Prostate gland (tissue), 2 donors: ENCODE measurements around the gene SIGLEC7. TPM values are rescaled to one million over a fixed set of nuclear protein-coding genes. Genes with fewer than 3 reads are reported as not detected.

Experiments used
- DNase-seq: peaks from one replicate; pipeline ENCODE4 v3.0.0-alpha.2; 2019; ENCODE audit warnings: low spot score
- H3K27ac ChIP-seq, 2 donors: fragments of 200-600 bp; sonication (generic); 2 replicates each; pipeline ENCODE4 v1.5.1; 2017 to 2019
- H3K27me3 ChIP-seq: fragments of 200-600 bp; sonication (generic); replicated peaks from 2 replicates; pipeline ENCODE4 v1.5.1; 2019; ENCODE audit not compliant: insufficient read depth
- H3K36me3 ChIP-seq, 2 donors: fragments of 200-600 bp; sonication (generic); 1 replicate in 1 of 2; 2 replicates in 1 of 2; pipeline versions ENCODE4 v1.5.1 to v1.8.1; 2017 to 2019
- H3K4me1 ChIP-seq: fragments of 200-600 bp; sonication (generic); replicated peaks from 2 replicates; pipeline ENCODE4 v1.5.1; 2019
- H3K4me3 ChIP-seq, 2 donors: fragments of 200-600 bp; sonication (generic); 2 replicates each; pipeline ENCODE4 v1.5.1; 2017 to 2019
- H3K9me3 ChIP-seq: fragments of 200-600 bp; sonication (generic); 2 replicates; pipeline ENCODE4 v1.5.1; 2017
- POLR2A ChIP-seq: fragments of 450-650 bp; IDR thresholded peaks from one replicate; pipeline ENCODE4 v1.6.1; 2016; ENCODE audit warnings: antibody characterized with exemption, mild to moderate bottlenecking
- POLR2AphosphoS5 ChIP-seq: sonication (generic); formaldehyde crosslinking; IDR thresholded peaks from one replicate; pipeline ENCODE4 v1.6.1; 2017; ENCODE audit warnings: antibody characterized with exemption
- WGBS: methylation state at CpG from one replicate; pipeline ENCODE4 v1.1.5; 2018; 5-methylcytosine and 5-hydroxymethylcytosine counted together
- intact Hi-C: fragments of 100-400 bp; cut with DNase I; formaldehyde crosslinking; loops from one replicate; pipeline ENCODE4 v1.14.2; 2022
- total RNA-seq, 2 donors: library from RNA; depleted of rRNA; stranded (reverse); fragments of >200 nt; gene quantifications; one replicate each; pipeline ENCODE4 v1.1.0, GENCODE V29; 2016
- TF ChIP-seq, protein P1 (sequence below), 4 experiments: fragments of 200-600 bp in 2 of 4; fragments of 450-650 bp in 2 of 4; sonication (generic) in 2 of 4; IDR thresholded peaks; 1 replicate in 3 of 4; 2 replicates in 1 of 4; pipeline ENCODE4 v1.5.1; 2016 to 2019; ENCODE audit warnings: antibody characterized with exemption in 4 of 4, mild to moderate bottlenecking in 2 of 4, moderate library complexity in 2 of 4

Gene SIGLEC7
- total RNA-seq, 2 donors from 2014 or later = not detected

DNA sequence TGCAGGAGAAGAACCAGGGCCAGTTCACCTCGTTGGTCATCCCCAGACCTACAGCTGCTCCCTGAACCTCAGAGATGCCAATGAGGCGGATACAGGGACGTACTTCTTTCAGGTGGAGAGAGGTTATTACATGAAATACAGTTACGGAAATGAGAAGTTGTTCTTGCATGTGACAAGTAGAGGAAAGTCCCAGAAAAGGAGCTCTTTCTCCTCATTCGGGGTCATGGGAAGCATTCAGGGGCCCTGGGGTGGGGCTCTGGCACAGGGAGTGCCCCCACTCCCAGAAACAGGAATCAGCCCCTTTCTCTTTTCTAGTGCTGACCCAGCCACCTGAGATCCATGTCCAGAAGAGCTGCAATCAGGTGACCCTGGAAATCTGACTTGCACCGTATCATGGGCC, 21.9 kb upstream of the SIGLEC7 start:
- Histone ChIP-seq H3K4me1 (no peaks in the 10 kb centered on the region), H3K27ac (no peak overlapping the region), H3K9me3 (no peaks in the 10 kb centered on the region), H3K4me3 (no peak overlapping the region), H3K27me3 (no peaks in the 10 kb centered on the region), H3K36me3 (no peaks in the 10 kb centered on the region)
- TF ChIP-seq, protein P1, sequence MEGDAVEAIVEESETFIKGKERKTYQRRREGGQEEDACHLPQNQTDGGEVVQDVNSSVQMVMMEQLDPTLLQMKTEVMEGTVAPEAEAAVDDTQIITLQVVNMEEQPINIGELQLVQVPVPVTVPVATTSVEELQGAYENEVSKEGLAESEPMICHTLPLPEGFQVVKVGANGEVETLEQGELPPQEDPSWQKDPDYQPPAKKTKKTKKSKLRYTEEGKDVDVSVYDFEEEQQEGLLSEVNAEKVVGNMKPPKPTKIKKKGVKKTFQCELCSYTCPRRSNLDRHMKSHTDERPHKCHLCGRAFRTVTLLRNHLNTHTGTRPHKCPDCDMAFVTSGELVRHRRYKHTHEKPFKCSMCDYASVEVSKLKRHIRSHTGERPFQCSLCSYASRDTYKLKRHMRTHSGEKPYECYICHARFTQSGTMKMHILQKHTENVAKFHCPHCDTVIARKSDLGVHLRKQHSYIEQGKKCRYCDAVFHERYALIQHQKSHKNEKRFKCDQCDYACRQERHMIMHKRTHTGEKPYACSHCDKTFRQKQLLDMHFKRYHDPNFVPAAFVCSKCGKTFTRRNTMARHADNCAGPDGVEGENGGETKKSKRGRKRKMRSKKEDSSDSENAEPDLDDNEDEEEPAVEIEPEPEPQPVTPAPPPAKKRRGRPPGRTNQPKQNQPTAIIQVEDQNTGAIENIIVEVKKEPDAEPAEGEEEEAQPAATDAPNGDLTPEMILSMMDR (IDR thresholded peaks at IDR 0.05) = no peak
- TF ChIP-seq POLR2A (no peak), POLR2AphosphoS5 (no peak)
- no peak for DNase-seq
- WGBS = 89% methylated on average over 6 of the region's 6 CpGs
- intact Hi-C loops = no loop called here

DNA sequence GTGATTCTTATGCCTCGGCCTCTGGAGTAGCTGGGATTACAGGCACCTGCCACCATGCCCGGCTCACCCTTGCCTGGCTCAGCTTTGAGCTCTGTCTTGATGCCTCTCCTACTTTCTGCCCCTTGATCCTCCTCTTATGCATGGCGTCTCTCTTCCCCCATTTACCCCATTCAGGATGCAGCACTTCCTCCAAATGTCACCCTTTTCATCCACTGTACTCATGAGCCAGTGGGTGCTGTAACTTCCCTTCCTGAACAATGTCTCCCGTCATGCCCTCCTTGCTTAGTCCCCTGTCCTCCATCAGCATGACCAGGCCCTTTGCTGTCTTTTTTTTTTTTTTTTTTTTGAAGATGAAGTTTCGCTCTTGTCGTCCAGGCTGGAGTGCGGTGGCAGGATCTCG, 20.8 kb upstream of the SIGLEC7 start:
- H3K27me3 ChIP-seq = no peaks in the 10 kb centered on the region
- intact Hi-C loops = no loop called here
- 91% methylated on average over 8 of the region's 8 CpGs for WGBS

DNA sequence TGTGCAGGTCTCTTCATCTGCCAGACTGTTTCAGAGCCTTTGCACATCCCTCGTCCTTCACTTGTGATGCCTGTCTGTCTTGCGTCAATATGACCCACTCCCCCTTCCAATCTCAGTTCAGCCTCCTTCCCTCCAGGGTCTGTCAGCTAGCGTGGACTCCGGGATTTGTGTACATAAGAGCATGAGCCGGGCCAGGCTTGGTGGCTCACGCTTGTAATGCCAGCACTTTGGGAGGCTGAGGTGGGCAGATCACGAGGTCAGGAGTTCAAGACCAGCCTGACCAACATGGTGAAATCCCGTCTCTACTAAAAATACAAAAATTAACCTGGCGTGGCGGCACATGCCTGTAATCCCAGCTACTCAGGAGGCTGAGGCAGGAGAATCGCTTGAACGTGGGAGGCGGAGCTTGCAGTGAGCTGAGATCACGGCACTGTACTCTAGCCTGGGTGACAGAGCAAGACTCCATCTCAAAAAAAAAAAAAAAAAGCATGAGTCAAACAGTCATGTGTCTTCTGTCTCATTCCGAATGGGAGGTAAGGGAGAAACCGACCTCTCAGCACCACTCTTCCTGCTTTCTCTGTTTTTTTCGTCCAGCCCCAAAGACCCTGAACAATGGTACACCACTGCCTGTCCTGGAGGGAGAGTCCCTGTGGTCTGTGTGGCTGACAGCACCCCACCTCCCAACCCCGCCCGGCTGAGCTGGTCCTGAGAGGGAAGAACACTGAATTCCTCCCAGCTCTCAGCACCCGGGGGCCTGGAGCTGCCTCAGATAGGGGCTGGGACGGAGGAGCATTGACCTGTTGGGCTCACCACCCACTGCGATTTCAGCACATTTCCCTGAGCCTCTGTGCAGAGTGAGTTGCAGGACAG, 19.8 kb upstream of the SIGLEC7 start:
- no peak for TF ChIP-seq POLR2AphosphoS5
- TF ChIP-seq POLR2A = no peak
- TF ChIP-seq, protein P1 (IDR thresholded peaks at IDR 0.05) = no peak
- no peak overlapping the region for H3K27ac ChIP-seq
- intact Hi-C loops = no loop called here

More for the DNA sequence above, 20.8 kb upstream of the SIGLEC7 start:
- Histone ChIP-seq H3K4me1 (no peaks in the 10 kb centered on the region), H3K4me3 (no peak overlapping the region), H3K27ac (no peak overlapping the region), H3K9me3 (no peaks in the 10 kb centered on the region), H3K36me3 (no peaks in the 10 kb centered on the region)
- no peak for TF ChIP-seq POLR2AphosphoS5
- DNase-seq = no peak

DNA sequence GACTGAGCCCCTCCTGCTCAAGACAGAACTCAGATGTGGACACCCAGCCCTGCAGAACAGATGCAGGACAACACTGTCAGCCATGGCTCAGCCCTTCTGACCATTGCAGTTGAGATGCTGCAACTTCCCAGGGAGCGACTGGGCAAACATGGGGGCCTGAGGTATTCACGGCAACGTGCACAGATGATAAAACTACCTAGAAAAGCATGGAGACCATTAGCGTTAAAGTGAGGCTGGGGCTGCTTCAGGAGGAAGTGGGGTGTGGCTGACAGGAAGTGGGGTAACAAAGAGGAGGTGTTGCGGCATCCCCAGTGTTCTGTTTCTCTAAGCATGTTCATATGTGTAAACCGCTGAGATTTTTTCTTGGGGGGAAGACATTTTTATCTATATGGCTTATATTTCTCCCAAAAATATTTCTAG, 18.7 kb upstream of the SIGLEC7 start:
- Histone ChIP-seq H3K9me3 (no peaks in the 10 kb centered on the region), H3K27ac (no peak overlapping the region), H3K4me3 (no peak overlapping the region), H3K4me1 (no peaks in the 10 kb centered on the region), H3K36me3 (no peaks in the 10 kb centered on the region), H3K27me3 (peaks cover 2% of the 10 kb centered on the region)
- TF ChIP-seq, protein P1 (IDR thresholded peaks at IDR 0.05) = no peak
- no peak for TF ChIP-seq POLR2AphosphoS5
- TF ChIP-seq POLR2A = no peak
- intact Hi-C loops = no loop called here
- 48% methylated on average over 6 of the region's 6 CpGs for WGBS
- no peak for DNase-seq

More for the DNA sequence above, 19.8 kb upstream of the SIGLEC7 start:
- 62% methylated on average over 22 of the region's 22 CpGs for WGBS
- DNase-seq = no peak
- Histone ChIP-seq H3K36me3 (no peaks in the 10 kb centered on the region), H3K9me3 (no peaks in the 10 kb centered on the region), H3K4me3 (no peak overlapping the region), H3K4me1 (no peaks in the 10 kb centered on the region), H3K27me3 (peaks cover 2% of the 10 kb centered on the region)

DNA sequence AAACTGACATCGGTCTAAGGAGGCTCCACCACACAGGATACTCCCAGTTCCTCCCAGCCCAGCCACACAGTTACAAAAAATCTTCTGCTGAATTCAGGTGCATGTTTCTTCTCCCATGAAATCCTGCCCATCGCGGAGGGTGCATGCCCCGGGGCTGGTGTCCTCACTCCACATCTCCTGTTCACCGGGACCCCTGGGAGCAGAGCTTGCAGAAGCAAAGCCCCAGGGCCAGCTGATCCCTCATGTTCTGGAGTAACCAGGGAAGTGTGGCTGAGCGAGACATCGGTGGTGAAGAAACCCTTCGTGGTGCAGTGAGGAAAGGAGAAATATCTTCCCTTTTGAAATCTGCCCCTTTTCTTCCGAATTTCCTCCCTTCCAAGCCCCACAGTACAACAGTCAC, 18.3 kb upstream of the SIGLEC7 start:
- H3K4me1 ChIP-seq = no peaks in the 10 kb centered on the region
- no peak for TF ChIP-seq POLR2AphosphoS5
- TF ChIP-seq POLR2A = no peak
- TF ChIP-seq, protein P1 (IDR thresholded peaks at IDR 0.05) = no peak
- no peak overlapping the region for H3K4me3 ChIP-seq
- H3K27me3 ChIP-seq = peaks cover 2% of the 10 kb centered on the region
- no peak overlapping the region for H3K27ac ChIP-seq
- no peaks in the 10 kb centered on the region for H3K9me3 ChIP-seq
- WGBS = 74% methylated on average over 9 of the region's 9 CpGs
- intact Hi-C loops = no loop called here
- H3K36me3 ChIP-seq = no peaks in the 10 kb centered on the region
- DNase-seq = no peak
